Fibroblast of villous mesenchyme (primary cell): Measurements from ENCODE around the gene RING1. TPM values are rescaled to one million over a fixed set of nuclear protein-coding genes. Genes with fewer than 3 reads are reported as not detected.

Experiments
- DNase-seq: peaks from one replicate; pipeline ENCODE4 v3.0.0-alpha.2; 2010; ENCODE audit warnings: low read depth
- H3K4me3 ChIP-seq: 2 replicates; pipeline ENCODE4 v1.5.1; 2011; ENCODE audit warnings: low read depth, mild to moderate bottlenecking, low read length
- CTCF ChIP-seq: IDR thresholded peaks from 2 replicates; pipeline ENCODE4 v1.5.1; 2012; ENCODE audit warnings: low read depth, mild to moderate bottlenecking, low read length; ENCODE audit not compliant: insufficient read depth
- small RNA-seq: library from RNA; depleted of rRNA; stranded (forward); fragments of <200 nt; gene quantifications from one replicate; pipeline ENCODE3, GENCODE V24; 2012
- total RNA-seq: library from RNA; depleted of rRNA; stranded (reverse); fragments of >200 nt; gene quantifications from 2 replicates; pipeline ENCODE4 v1.2.3, GENCODE V29; 2012

The RING1 gene
- total RNA-seq, 1 donor: 27.2 TPM

GRCh38 chr6:33254591-33254990 lies 46.3 kb downstream of the RING1 start:
- no peak overlapping the region for H3K4me3 ChIP-seq
- TF ChIP-seq CTCF: no peak
- DNase-seq: no peak

DNA sequence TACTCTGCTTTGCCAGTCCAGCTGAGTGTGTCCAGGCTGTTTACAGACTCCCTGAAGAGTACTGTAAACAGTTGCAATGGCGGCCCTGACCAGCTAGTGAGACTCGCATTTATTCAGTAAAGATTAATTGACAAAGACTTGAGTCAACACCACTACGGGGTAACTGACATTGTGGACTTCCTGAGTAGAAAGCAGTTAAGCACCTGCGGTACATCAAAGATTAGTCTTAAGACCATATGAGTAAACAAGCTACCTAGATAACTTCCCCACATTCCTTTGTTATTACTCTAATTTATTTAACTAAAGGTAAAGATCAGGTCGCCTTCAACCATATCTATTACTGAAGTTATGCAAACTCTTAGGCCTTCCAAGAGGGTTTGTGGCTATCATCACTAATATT lies 50.7 kb downstream of the RING1 start:
- no peak for TF ChIP-seq CTCF
- no peak for DNase-seq
- H3K4me3 ChIP-seq: no peak overlapping the region

Small RNAs within 50 kb of the gene (small RNA-seq; reads per million reads assigned to genes)
- 0.28 reads per million for gene MIR219A1
- not detected for gene RNY4P10

Other genes with a start within 250 kb of the RING1 start
- gene BRD2, start 239.9 kb upstream of the RING1 start, total RNA-seq: 126 and 146 TPM in 2 replicates
- gene HLA-DOA, start 198.9 kb upstream of the RING1 start, total RNA-seq: not detected in 2 replicates
- 0.43 and 0.97 TPM in 2 replicates for gene HLA-DPA1, start 134.9 kb upstream of the RING1 start, total RNA-seq
- 5.5 and 9.1 TPM in 2 replicates for gene HLA-DPB1, start 132.5 kb upstream of the RING1 start, total RNA-seq
- gene COL11A2, start 16.0 kb upstream of the RING1 start, total RNA-seq: under 0.01 and 0.32 TPM in 2 replicates
- gene RXRB, start 7.8 kb upstream of the RING1 start, total RNA-seq: 16.8 and 22.5 TPM in 2 replicates
- 142 and 143 TPM in 2 replicates for gene SLC39A7, start 7.6 kb upstream of the RING1 start, total RNA-seq
- 4.2 and 4.7 TPM in 2 replicates for gene HSD17B8, start 3.8 kb upstream of the RING1 start, total RNA-seq
- gene VPS52, start 63.4 kb downstream of the RING1 start, total RNA-seq: 35.4 and 38.9 TPM in 2 replicates
- gene RPS18, start 63.6 kb downstream of the RING1 start, total RNA-seq: 1,877 and 2,083 TPM in 2 replicates
- 2.6 and 5.5 TPM in 2 replicates for gene B3GALT4, start 68.6 kb downstream of the RING1 start, total RNA-seq
- 99.7 and 108 TPM in 2 replicates for gene WDR46, start 80.7 kb downstream of the RING1 start, total RNA-seq
- 26.4 and 34.5 TPM in 2 replicates for gene PFDN6, start 81.1 kb downstream of the RING1 start, total RNA-seq
- 13.0 and 23.2 TPM in 2 replicates for gene RGL2, start 90.4 kb downstream of the RING1 start, total RNA-seq
- 125 and 132 TPM in 2 replicates for gene TAPBP, start 105.6 kb downstream of the RING1 start, total RNA-seq
- 14.8 and 16.0 TPM in 2 replicates for gene ZBTB22, start 109.2 kb downstream of the RING1 start, total RNA-seq
- gene DAXX, start 114.5 kb downstream of the RING1 start, total RNA-seq: 39.6 and 58.7 TPM in 2 replicates
- 20.0 and 34.5 TPM in 2 replicates for gene KIFC1, start 183.3 kb downstream of the RING1 start, total RNA-seq
- gene PHF1, start 202.5 kb downstream of the RING1 start, total RNA-seq: 21.6 and 30.2 TPM in 2 replicates
- 155 and 201 TPM in 2 replicates for gene CUTA, start 209.6 kb downstream of the RING1 start, total RNA-seq
- 6.4 and 7.8 TPM in 2 replicates for gene SYNGAP1, start 211.6 kb downstream of the RING1 start, total RNA-seq
- 4.7 and 5.2 TPM in 2 replicates for gene ZBTB9, start 246.1 kb downstream of the RING1 start, total RNA-seq